GM18505 (cell line): ENCODE measurements around the gene AMDHD2.

Experiments
- ATAC-seq: cut with Tn5 transposase; IDR thresholded peaks from one replicate; pipeline ENCODE4 v1.9.1; 2021; ENCODE audit not compliant: unreplicated experiment
- POLR2A ChIP-seq: IDR thresholded peaks from 4 replicates; pipeline ENCODE4 v1.6.1; 2011; ENCODE audit warnings: borderline replicate concordance; ENCODE audit not compliant: insufficient read depth, insufficient read length; ENCODE audit errors: extremely low read depth

The AMDHD2 gene

DNA sequence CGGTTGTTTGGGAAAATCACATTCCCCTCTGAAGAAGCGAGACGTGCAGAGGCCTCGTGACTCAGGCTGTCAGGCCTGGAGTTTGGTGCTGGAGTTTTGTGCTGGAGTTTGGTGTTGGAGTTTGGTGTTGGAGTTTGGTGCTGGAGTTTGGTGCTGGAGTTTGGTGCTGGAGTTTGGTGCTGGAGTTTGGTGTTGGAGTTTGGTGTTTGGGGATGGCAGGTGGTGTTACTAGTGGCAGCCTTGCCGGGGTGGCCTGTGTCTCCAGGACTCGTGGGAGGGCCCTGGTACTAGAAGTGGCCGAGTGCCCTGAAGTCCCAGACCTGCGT lies 32.7 kb upstream of the AMDHD2 start:
- no peak for TF ChIP-seq POLR2A
- no peak for ATAC-seq

DNA sequence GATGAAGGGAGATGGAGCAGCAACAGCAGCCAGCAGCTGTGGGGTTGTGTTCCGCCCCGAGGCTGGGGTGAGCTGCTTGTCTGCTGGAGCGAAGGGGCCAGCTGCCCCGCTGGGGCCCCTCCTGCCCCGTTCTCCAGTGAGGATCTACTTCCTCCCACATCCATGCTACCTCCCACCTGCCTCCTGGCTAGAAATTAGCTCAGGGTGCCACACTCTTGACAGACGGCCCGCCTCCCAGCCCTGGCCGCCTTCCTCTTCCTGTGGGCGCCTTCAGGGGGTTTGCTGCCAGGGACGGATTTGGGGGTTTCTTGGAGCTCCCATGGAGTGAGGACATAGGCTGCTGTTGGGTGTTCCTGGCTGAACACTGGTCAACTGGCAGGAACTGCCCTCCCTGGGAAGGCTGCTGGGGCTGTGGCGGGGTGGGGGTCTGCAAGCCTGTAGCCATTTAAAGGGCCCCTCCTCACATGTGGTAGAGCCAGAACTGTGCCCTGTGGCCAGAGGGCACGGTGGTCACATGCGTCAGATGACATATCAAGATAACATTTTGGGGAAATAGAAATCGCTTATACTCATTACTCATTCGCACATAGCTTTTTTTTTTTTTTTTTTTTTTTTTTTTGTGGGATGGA lies 32.2 kb upstream of the AMDHD2 start:
- no peak for ATAC-seq
- no peak for TF ChIP-seq POLR2A

- no peak for ATAC-seq
- TF ChIP-seq POLR2A, result no peak
These were observed 30.6 kb upstream of the AMDHD2 start for GRCh38 chr16:2489581-2489980.

- ATAC-seq, result no peak
- TF ChIP-seq POLR2A, result no peak
These were observed 29.7 kb upstream of the AMDHD2 start for GRCh38 chr16:2490190-2491105.

- no peak for ATAC-seq
- no peak for TF ChIP-seq POLR2A
These were observed 27.9 kb upstream of the AMDHD2 start for GRCh38 chr16:2492292-2492691.

GRCh38 chr16:2493605-2494004 lies 26.6 kb upstream of the AMDHD2 start:
- TF ChIP-seq POLR2A, result no peak
- no peak for ATAC-seq

- ATAC-seq, result no peak
These were observed 25.6 kb upstream of the AMDHD2 start for GRCh38 chr16:2494616-2495015.

GRCh38 chr16:2495041-2495440 lies 25.1 kb upstream of the AMDHD2 start:
- no peak for TF ChIP-seq POLR2A
- ATAC-seq, result no peak

More at GRCh38 chr16:2494616-2495015, 25.6 kb upstream of the AMDHD2 start:
- TF ChIP-seq POLR2A, result no peak

- ATAC-seq, result no peak
- no peak for TF ChIP-seq POLR2A
These were observed 23.7 kb upstream of the AMDHD2 start for GRCh38 chr16:2496223-2497115.

GRCh38 chr16:2497116-2497630 lies 23.0 kb upstream of the AMDHD2 start:
- no peak for TF ChIP-seq POLR2A
- no peak for ATAC-seq

DNA sequence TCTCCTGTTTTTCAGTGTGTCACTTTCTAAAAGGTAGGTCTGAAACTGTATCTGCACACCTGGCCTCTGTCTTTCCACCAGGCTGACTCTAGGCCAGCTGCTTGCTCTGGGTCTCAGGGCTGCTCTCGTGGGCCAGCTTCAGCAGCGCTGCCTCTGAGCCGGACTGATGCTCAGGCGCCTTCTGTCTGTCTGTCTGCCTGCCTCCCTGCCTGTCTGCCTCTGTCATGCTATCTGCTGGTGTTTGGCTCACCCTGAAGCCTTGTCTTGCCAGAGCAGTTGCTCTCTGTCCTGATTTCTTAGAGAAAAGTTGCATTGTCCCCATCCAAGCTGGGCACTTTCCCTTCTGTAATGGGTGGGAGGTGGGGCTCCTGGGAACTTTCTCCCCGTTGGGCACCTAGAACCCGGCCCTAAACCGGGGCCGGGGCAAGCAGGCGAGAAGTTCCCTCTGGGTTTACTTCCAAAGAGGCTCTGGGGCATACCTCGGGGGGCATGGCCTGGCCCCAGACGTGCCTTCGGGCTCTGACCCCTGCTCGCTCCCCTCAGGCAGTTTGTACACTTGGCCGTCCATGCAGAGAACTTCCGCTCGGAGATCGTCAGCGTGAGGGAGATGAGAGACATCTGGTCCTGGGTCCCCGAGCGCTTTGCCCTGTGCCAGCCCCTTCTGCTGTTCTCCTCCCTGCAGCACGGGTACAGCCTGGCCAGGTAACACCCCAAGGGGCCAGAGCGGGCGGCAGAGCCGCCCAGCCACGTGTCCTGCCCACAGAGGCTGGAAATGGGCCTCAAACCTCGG lies 22.3 kb upstream of the AMDHD2 start:
- ATAC-seq, result no peak
- no peak for TF ChIP-seq POLR2A

DNA sequence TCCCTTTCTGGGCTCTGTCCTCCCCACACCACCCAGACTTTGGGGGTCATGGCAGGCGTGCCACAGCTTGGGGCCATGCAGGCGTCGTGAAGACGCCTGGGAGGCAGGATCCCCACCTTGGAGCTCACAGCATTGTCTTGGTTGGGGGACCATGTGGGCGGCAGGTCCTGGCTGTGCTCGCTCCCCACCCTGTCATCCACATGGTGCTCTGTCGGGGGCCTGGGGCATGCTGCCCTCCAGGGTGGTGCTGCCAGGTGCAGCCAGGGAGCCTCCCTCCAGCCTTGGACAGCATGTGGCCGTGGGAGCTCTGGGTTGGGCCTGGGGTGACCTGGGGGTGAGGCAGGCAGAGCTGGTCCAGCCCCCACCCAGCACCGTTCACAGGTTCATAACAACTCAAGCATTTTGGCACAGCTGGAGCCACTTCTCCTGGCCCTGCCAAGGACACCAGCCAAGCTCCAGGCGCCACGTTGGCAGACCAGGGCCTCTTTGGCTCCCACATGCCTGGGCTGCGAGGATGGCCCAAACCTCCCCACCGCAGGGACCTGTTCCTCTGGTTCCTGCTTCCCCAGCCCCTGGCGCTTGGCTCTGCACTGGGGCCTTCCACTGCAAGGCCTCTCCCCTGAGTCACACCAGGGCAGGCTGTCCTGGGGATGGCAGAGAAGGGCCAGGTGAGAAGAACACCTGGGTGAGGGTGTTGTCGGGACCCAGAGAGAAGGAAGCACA lies 21.5 kb upstream of the AMDHD2 start:
- ATAC-seq, result no peak
- TF ChIP-seq POLR2A, result no peak

GRCh38 chr16:2499454-2499853 lies 20.7 kb upstream of the AMDHD2 start:
- no peak for ATAC-seq
- TF ChIP-seq POLR2A, result no peak
